22Rv1 (cell line): ENCODE measurements around the gene VIPR2.

Experiments
- H3K27ac ChIP-seq: fragments of 450-650 bp; 2 replicates; pipeline ENCODE4 v1.5.1; 2017
- ZFX ChIP-seq: fragments of 450-650 bp; IDR thresholded peaks from 2 replicates; pipeline ENCODE4 v1.6.1; 2017; ENCODE audit warnings: antibody characterized with exemption, borderline replicate concordance
- TF ChIP-seq, protein P1 (sequence below): fragments of 450-650 bp; IDR thresholded peaks from 2 replicates; pipeline ENCODE4 v1.5.1; 2017; ENCODE audit warnings: mild to moderate bottlenecking

The VIPR2 gene

DNA sequence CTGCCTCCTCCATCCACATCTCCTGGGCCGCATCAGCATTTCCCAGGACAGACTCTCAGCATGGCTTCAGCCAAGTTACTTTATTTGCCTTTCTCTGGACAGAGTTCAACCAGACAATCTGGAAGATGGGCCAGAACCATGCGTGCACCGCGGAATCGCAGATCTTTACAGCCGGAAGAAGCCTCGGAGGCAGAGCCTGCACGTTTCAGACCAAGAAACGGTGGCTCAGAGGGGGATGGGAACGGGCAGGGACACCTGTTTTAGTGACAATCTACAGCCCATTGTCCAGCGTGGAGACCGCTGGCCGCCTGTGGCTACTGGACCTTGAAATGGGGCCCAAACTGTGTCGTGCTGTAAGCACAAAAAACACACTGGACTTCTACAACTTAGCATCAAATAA, 3.5 kb downstream of the VIPR2 start:
- TF ChIP-seq, protein P1, sequence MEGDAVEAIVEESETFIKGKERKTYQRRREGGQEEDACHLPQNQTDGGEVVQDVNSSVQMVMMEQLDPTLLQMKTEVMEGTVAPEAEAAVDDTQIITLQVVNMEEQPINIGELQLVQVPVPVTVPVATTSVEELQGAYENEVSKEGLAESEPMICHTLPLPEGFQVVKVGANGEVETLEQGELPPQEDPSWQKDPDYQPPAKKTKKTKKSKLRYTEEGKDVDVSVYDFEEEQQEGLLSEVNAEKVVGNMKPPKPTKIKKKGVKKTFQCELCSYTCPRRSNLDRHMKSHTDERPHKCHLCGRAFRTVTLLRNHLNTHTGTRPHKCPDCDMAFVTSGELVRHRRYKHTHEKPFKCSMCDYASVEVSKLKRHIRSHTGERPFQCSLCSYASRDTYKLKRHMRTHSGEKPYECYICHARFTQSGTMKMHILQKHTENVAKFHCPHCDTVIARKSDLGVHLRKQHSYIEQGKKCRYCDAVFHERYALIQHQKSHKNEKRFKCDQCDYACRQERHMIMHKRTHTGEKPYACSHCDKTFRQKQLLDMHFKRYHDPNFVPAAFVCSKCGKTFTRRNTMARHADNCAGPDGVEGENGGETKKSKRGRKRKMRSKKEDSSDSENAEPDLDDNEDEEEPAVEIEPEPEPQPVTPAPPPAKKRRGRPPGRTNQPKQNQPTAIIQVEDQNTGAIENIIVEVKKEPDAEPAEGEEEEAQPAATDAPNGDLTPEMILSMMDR: no peak
- no peak for TF ChIP-seq ZFX
- no peak overlapping the region for H3K27ac ChIP-seq

DNA sequence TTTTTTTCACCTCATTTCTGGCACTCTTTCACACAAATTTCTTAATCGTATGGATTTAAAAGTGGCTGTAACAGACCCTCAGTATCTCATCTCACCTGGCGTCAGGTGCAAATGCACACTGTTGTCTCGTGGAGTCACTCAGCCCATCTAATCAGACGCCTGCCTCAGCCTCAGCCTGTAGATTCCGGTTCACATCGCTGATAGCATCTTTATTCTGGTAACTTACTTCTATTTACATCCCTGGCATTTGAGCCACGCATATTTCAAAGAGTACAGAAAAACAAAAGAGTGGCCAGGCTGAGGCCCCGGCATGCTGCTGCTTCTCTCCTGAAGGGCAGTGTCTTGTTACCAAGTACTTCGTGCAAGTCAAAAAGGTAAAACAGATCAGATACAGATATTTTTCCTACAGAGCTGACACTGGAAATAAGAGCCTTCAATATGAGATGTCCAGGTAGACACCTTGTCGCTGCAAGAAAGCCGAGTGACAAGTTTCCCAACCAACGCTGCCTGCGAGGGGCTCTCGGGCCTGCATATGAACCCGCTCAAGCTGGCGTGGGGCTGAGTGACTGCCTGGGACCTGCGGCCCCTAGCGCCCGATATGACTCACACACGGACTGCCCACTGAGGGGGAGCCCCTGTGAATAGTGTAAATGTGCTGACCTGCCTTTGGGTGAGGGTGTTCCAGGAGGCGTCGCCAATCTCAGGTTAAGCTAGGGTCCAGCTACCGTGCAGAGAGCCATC, 4.3 kb downstream of the VIPR2 start:
- no peak overlapping the region for H3K27ac ChIP-seq
- TF ChIP-seq, protein P1: no peak
- TF ChIP-seq ZFX: no peak

DNA sequence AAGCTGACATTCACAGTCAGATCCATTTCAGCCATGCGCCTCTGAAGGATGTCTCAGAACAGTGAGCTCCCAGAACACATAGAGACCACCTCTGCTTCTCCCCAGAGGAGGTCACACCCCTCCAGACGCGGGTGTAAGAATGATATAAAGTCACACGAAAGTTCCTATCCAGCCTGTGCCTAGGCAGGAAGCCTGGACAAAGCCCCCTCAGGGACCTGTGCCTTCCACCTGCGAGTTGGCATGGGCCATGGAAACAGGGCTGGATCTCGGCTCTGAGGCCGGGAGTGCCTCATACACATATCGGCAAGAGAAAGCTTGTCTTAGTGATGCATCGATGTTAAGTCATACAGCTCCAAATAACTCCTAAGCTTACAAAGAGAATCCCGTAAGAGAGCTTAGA, 5.0 kb downstream of the VIPR2 start:
- H3K27ac ChIP-seq: no peak overlapping the region
- no peak for TF ChIP-seq ZFX
- TF ChIP-seq, protein P1: no peak

DNA sequence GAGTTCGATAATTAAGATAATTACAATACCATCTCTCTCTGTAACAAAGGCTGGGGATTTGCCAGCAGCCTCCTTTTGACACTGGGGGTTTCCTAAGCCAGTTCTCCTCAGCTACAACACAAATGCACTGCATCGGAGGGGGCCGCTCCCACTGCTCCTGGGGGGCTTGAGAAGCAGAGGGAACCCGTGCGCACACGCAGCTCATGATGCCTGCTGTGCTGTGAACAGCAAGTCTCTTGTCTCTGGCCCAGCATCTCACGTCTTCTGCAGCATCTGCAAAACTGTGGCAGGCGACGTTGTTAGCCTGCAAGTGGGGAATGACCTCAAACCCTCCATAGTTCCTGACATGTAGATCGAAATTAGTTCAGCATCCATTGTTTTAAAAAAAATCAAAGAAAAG, 5.5 kb downstream of the VIPR2 start:
- TF ChIP-seq ZFX: no peak
- TF ChIP-seq, protein P1: no peak
- no peak overlapping the region for H3K27ac ChIP-seq

DNA sequence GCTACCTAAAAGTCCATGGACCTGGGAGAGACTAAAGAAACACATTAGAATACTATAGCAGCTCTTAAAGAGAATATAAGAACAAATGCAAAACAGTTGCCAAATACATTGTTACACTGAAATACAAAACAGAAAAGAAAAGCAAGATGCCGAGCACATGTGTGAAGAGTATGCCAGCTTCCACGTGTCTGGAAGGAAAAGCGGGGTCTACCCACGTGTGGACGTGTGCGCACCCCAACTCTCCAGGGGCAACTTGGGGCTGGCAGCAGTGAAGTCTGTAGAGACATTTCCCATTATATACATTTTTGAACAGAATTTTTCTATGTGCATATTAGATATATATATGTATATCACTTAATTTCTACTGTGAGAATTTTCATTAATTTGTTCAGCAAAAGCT, 6.2 kb downstream of the VIPR2 start:
- TF ChIP-seq, protein P1: no peak
- TF ChIP-seq ZFX: no peak
- H3K27ac ChIP-seq: no peak overlapping the region

DNA sequence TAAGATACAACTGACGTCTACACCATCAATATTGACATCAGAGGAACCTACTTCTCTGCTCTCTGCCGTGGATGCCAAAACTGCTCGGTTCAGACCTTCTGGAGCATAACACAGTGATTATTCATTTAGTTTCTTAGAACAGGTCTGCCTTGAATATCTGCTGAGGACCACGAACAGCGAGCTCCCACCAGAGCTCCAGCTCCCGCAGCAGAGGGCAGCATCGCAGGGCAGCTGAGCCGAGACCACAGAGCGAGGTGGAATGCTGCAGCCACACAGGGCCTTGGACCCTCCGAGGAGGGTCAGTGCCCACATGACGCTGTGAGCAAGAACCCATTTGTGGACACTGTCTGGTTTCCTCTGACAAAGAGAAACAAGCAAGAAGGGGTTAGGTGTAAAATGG, 6.8 kb downstream of the VIPR2 start:
- H3K27ac ChIP-seq: no peak overlapping the region
- TF ChIP-seq ZFX: no peak
- TF ChIP-seq, protein P1: peak; percentile 15; the same call in 1 of the 2 replicates

DNA sequence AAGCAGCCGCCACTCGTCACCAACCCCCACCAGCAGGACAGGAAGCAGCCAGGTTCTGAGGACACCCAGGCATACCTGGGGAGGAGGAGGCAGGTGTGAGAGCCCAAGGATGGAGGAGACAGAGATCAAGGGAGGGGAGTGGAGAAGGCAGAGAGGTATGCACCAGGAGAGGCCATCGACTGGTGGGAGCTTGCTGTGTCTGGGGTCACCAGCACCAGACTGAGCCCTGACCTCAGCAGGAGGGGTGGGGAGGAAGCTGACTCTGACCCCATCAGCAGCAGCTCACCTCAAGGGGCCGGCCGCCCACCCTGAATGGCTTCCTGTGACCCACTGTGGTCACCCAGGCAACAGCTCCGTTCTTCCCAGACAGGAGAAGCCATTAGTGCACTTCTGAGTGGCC, 7.8 kb downstream of the VIPR2 start:
- no peak overlapping the region for H3K27ac ChIP-seq

More for the DNA sequence above, 7.8 kb downstream of the VIPR2 start:
- no peak for TF ChIP-seq ZFX
- TF ChIP-seq, protein P1: no peak
